ENCODE results near the gene ZNF384. TPM values are rescaled to one million over a fixed set of nuclear protein-coding genes. Genes with fewer than 3 reads are reported as not detected.

The ZNF384 gene
- total and polyA plus RNA-seq, 7 donors: 22.0 to 44.9 (median 26.2) TPM

GRCh38 chr12:6699989-6700645 is 10.9 kb upstream of the ZNF384 start:
- H3K36me3 ChIP-seq (ENCODE audit: insufficient read depth in 1 of 2, low read depth in 1 of 2): no peaks in the 10 kb centered on the region
- H3K4me3 ChIP-seq: peak overlapping the region; percentile 55
- WGBS, 3 donors: 1% methylated on average over 19 to 65 of the region's 65 CpGs
- no peak overlapping the region for H3K27ac ChIP-seq
- ATAC-seq: peak in 2 of 4 donors; percentile 26 to 35
- H3K4me1 ChIP-seq: no peaks in the 10 kb centered on the region
- H3K27me3 ChIP-seq (ENCODE audit: insufficient read depth in 3 of 3, low read length in 2 of 3): peaks cover 0 to 94% (median 34%) of the 10 kb centered on the region in 3 donors
- TF ChIP-seq CTCF (IDR thresholded peaks at IDR 0.05): no peak
- H3K9me3 ChIP-seq: no peaks in the 10 kb centered on the region
- intact Hi-C loops (cut with DNase I): no loop called here
- DNase-seq: no peak

GRCh38 chr12:6699259-6699988 is 10.2 kb upstream of the ZNF384 start:
- intact Hi-C loops (cut with DNase I): no loop called here
- DNase-seq (no peak), ATAC-seq (no peak)
- no peak overlapping the region for H3K27ac ChIP-seq
- TF ChIP-seq CTCF (IDR thresholded peaks at IDR 0.05): no peak
- 20 to 31% (median 21%) methylated on average over 11 to 16 of the region's 16 CpGs for whole genome bisulfite sequencing, 3 donors
- H3K4me1 ChIP-seq: no peaks in the 10 kb centered on the region
- H3K27me3 ChIP-seq (ENCODE audit: insufficient read depth in 3 of 3, low read length in 2 of 3): peaks cover 0 to 90% (median 34%) of the 10 kb centered on the region in 3 donors
- no peak overlapping the region for H3K4me3 ChIP-seq
- H3K9me3 ChIP-seq: no peaks in the 10 kb centered on the region
- no peaks in the 10 kb centered on the region for H3K36me3 ChIP-seq (ENCODE audit: insufficient read depth in 1 of 2, low read depth in 1 of 2)

GRCh38 chr12:6698352-6699046 is 9.3 kb upstream of the ZNF384 start:
- no peak overlapping the region for H3K4me3 ChIP-seq
- H3K27me3 ChIP-seq (ENCODE audit: insufficient read depth in 3 of 3, low read length in 2 of 3): peaks cover 0 to 80% (median 31%) of the 10 kb centered on the region in 3 donors
- intact Hi-C loops (cut with DNase I): no loop called here
- ATAC-seq (no peak), DNase-seq (no peak)
- no peaks in the 10 kb centered on the region for H3K36me3 ChIP-seq (ENCODE audit: insufficient read depth in 1 of 2, low read depth in 1 of 2)
- no peak for TF ChIP-seq CTCF (IDR thresholded peaks at IDR 0.05)
- H3K9me3 ChIP-seq: no peaks in the 10 kb centered on the region
- no peaks in the 10 kb centered on the region for H3K4me1 ChIP-seq
- 58 to 62% (median 61%) methylated on average over 8 of the region's 8 CpGs for WGBS, 3 donors
- no peak overlapping the region for H3K27ac ChIP-seq

GRCh38 chr12:6697584-6698351 is 8.6 kb upstream of the ZNF384 start:
- Histone ChIP-seq H3K27me3 (ENCODE audit: insufficient read depth in 3 of 3, low read length in 2 of 3) (peaks cover 0 to 73% (median 30%) of the 10 kb centered on the region in 3 donors), H3K4me3 (no peak overlapping the region), H3K9me3 (no peaks in the 10 kb centered on the region), H3K36me3 (ENCODE audit: insufficient read depth in 1 of 2, low read depth in 1 of 2) (no peaks in the 10 kb centered on the region), H3K27ac (no peak overlapping the region), H3K4me1 (no peaks in the 10 kb centered on the region)
- DNase-seq (no peak), ATAC-seq (peak in 2 of 4 donors; percentile 40 to 46)
- intact Hi-C loops (cut with DNase I): no loop called here
- 70 to 81% (median 77%) methylated on average over 15 to 17 of the region's 17 CpGs for WGBS, 3 donors
- TF ChIP-seq CTCF (IDR thresholded peaks at IDR 0.05): peak; percentile 20

All from psoas muscle (tissue), 8 donors.